ENCODE measurements around the gene ATP5PB.

The ATP5PB gene

DNA sequence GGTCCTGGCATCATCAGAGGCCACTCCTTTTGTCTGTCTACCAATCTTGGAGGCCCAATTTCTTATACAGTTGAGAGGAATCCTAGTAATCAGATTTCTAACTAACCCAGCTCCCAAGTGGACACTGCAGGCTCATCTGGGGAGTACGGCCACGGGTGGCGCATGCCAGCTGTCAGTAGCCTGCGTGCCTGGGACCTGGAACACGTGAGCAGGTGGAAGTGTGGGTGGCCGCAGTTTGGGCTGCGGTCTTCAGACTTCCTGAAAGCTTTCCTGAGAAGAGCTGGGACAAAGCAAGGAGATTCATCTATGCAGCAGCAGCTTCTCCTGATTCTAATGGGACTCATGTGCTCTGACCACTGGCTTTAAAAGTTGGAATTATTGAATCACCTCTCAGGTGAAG lies 41.8 kb downstream of the ATP5PB start:
- Histone ChIP-seq H3K4me1 (ENCODE audit: insufficient read depth, low read length) (no peaks in the 10 kb centered on the region), H3K36me3 (ENCODE audit: insufficient read depth, low read length) (no peaks in the 10 kb centered on the region), H3K9me3 (ENCODE audit: control insufficient read depth, insufficient read depth, low read length) (no peaks in the 10 kb centered on the region), H3K9ac (ENCODE audit: low read depth, low read length) (no peak overlapping the region)

DNA sequence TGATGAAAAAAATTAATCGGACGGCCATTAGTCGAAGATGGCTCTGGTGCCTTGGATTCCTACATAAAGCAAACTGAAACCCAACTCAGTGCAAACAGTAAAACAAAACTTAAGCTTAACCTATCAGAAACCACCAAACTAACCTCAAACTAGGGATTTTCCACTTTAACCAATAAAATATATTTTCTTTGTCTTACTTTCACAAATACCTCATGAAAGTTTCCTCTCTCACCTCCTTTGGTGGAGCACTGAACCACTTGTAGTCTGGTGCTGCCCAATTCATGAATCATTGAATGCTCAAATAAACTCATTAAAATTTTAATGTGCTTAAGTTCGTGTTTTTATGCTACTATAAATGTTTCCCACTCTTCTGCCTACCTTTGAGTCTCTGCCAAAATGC lies 47.1 kb downstream of the ATP5PB start:
- H3K9ac ChIP-seq (ENCODE audit: low read depth, low read length) = no peak overlapping the region
- no peaks in the 10 kb centered on the region for H3K36me3 ChIP-seq (ENCODE audit: insufficient read depth, low read length)
- H3K4me1 ChIP-seq (ENCODE audit: insufficient read depth, low read length) = no peaks in the 10 kb centered on the region
- H3K9me3 ChIP-seq (ENCODE audit: control insufficient read depth, insufficient read depth, low read length) = no peaks in the 10 kb centered on the region; the same call in 1 of the 2 replicates

DNA sequence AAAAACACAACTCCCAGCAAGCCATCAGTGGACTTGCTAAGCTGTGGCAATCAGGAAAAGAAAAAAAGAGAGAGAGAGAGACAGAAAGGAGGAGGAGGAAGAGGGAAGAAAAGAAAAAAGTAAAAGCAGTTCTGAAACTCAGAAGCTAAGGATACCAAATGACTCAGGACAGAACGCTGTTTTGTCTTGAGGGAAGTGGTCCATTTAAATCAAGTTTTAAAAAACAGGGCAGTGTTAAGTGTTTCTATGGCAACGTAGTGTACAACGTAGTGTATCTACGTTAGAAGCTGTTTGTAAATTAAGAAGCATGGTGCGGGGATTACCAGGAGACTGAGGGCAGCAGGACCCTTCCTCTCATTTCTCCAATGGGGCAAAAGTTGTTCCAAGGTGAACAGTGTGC lies 48.3 kb downstream of the ATP5PB start:
- Histone ChIP-seq H3K9me3 (ENCODE audit: control insufficient read depth, insufficient read depth, low read length) (no peaks in the 10 kb centered on the region; the same call in 1 of the 2 replicates), H3K36me3 (ENCODE audit: insufficient read depth, low read length) (no peaks in the 10 kb centered on the region), H3K9ac (ENCODE audit: low read depth, low read length) (no peak overlapping the region), H3K4me1 (ENCODE audit: insufficient read depth, low read length) (no peaks in the 10 kb centered on the region)

DNA sequence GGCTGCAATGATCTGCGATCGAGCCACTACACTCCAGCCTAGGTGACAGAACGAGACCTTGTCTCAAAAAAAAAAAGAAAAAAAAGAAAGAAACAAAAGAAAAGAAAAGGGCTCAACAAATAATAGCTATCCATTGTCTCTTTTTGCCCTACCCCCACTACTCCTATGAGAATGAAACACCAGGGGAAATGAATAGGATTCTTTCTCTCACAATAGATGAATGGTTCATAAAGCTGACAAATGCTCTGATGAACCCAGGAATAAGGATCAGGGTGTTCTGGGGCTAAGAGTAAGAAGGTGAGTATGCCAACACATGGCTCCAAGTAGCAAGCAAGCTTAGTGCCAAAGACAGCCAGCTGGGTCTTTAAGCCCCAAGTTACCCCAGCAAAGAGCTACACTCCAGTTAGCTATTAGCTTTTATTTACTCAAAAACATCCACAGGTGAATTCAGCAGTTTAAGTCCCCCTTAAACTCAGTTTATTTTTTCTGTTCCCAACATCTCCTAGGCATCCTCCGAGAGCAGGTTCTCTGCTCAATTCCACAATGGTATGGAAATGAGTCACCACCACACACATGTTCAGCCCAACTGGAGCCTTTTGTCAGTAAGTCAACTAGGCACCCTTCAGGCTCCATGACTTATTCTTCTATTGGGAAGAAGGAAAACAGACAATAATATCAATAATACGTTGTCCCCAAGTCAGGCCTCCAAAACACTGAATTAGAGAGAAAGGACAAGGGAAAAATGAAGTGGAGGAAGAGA lies 49.9 kb downstream of the ATP5PB start:
- Histone ChIP-seq H3K9me3 (ENCODE audit: control insufficient read depth, insufficient read depth, low read length) (no peaks in the 10 kb centered on the region; the same call in 1 of the 2 replicates), H3K9ac (ENCODE audit: low read depth, low read length) (no peak overlapping the region), H3K4me1 (ENCODE audit: insufficient read depth, low read length) (no peaks in the 10 kb centered on the region)

DNA sequence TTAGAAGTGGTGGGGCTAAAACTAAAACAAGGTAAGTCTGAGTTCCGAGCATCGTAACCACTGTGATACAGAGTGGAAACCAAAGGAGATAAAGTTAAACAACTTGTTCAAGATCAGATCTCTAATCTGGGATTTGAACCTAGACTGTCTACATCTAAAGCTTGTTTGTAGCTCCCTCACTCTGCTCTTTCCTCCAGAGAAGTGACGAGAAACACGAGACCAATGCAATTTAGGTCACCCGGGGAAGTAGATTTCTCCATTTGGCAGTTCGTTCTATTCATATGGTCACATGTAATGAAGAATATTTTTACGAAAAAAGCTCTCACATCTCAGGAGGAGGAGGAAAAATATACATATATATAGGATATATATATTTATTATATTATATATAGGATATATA lies 52.4 kb downstream of the ATP5PB start:
- Histone ChIP-seq H3K36me3 (ENCODE audit: insufficient read depth, low read length) (no peaks in the 10 kb centered on the region), H3K9me3 (ENCODE audit: control insufficient read depth, insufficient read depth, low read length) (no peaks in the 10 kb centered on the region), H3K9ac (ENCODE audit: low read depth, low read length) (no peak overlapping the region), H3K4me1 (ENCODE audit: insufficient read depth, low read length) (no peaks in the 10 kb centered on the region)

More for the DNA sequence above, 49.9 kb downstream of the ATP5PB start:
- no peaks in the 10 kb centered on the region for H3K36me3 ChIP-seq (ENCODE audit: insufficient read depth, low read length)

DNA sequence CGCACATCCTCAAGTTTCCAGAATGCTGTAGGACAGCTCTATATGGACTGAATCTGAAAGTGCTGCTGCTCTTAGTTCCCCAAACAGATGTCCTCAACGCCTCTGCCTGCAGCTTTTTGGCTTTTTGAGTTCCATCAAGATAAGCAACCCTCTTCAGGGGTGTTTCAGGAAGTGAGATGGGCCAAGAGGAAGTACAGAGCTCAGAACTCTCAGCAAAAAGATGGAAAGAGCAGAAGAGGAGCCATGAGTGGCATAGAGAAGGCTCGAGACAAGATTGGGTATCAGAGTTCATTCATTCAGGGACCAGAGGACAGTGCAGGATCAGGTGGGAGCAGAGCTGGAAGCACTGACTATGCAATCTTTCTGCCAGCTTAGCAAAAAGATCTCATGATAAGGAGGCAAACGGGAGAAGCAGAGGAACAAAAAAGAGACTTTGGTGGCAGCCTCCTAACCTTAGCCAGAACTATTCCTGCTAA lies 54.4 kb downstream of the ATP5PB start, which contains the start of the genes ADORA3 and TMIGD3:
ADORA3 (minus strand) TSS at position 49 of the 476 bp plus-strand sequence. CDS start 279 bp downstream, outside the sequence.
TMIGD3 (minus strand) TSS at position 49 of the 476 bp plus-strand sequence. CDS start 279 bp downstream, outside the sequence.
- Histone ChIP-seq H3K4me1 (ENCODE audit: insufficient read depth, low read length) (0 out of 2 replicates have a peak, but pooled peaks cover 4% of the 10 kb centered on the region), H3K9ac (ENCODE audit: low read depth, low read length) (no peak within 1 kb of the TSS), H3K36me3 (ENCODE audit: insufficient read depth, low read length) (no peaks in the 10 kb centered on the region), H3K9me3 (ENCODE audit: control insufficient read depth, insufficient read depth, low read length) (no peaks in the 10 kb centered on the region)

DNA sequence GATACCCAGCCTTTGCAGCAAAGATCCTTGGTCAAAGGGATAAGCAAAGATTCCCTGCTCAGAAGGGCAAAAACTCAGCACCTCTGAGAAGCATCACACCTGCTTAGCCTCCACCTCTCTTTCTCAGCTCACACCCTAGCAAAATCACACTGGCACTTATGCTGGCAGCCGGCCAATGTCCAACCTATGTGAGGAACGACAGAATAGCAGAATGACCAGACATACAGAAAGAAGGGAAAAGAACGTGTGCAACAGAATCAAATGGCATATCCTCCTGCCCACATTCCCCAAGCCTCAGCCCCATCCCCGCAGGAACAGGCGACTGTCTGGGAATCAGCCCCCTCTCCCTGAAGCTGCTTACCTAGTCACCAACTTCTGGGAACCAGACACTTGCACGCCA lies 54.8 kb downstream of the ATP5PB start:
- Histone ChIP-seq H3K9ac (ENCODE audit: low read depth, low read length) (no peak overlapping the region), H3K4me1 (ENCODE audit: insufficient read depth, low read length) (0 out of 2 replicates have a peak, but pooled peaks cover 4% of the 10 kb centered on the region), H3K9me3 (ENCODE audit: control insufficient read depth, insufficient read depth, low read length) (no peaks in the 10 kb centered on the region), H3K36me3 (ENCODE audit: insufficient read depth, low read length) (no peaks in the 10 kb centered on the region)

DNA sequence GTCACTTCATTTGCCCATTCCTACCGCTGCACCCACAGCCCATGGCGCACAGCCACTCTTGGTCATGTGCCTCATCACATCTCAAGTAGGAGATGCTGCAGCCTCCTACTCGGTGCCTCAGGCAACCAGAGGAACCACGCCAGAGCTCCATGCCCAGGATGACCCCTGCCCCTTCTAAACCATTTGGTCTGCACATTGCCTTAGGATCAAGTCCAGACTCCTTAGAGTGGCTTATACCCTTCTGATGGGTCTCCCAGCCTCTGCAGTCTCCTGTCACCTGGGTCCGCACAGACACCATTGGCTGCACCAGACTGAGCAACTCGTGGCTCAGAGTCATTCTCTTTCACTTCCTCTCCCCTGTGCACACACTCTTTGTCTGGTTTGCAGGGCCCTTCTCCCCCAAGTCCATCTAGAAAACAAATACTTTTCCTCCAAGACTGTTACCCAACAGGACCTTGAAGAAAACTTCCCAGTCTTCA lies 56.4 kb downstream of the ATP5PB start:
- Histone ChIP-seq H3K9ac (ENCODE audit: low read depth, low read length) (no peak overlapping the region), H3K9me3 (ENCODE audit: control insufficient read depth, insufficient read depth, low read length) (no peaks in the 10 kb centered on the region), H3K36me3 (ENCODE audit: insufficient read depth, low read length) (no peaks in the 10 kb centered on the region), H3K4me1 (ENCODE audit: insufficient read depth, low read length) (peaks cover 5% of the 10 kb centered on the region; the same call in 1 of the 2 replicates)

DNA sequence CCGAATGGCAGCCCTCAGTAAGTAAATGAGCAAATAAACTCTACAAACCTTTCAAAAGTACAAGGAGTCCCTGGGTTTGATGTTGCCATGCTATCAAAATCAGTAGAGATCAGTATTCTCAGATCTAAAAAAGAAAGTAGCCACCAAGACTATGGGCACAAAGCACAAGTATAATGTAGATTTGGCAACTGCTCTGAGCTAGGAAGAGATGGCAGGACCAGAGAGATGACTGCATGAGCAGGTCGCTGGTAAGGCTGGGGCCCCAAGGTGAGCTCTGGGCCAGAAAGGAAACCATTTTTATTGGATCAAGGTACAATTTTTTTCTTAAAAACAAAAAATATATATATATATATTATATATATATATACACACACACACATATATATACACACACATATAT lies 57.3 kb downstream of the ATP5PB start:
- H3K9ac ChIP-seq (ENCODE audit: low read depth, low read length) = no peak overlapping the region
- no peaks in the 10 kb centered on the region for H3K9me3 ChIP-seq (ENCODE audit: control insufficient read depth, insufficient read depth, low read length)
- H3K4me1 ChIP-seq (ENCODE audit: insufficient read depth, low read length) = peaks cover 12% of the 10 kb centered on the region; the same call in 1 of the 2 replicates
- no peaks in the 10 kb centered on the region for H3K36me3 ChIP-seq (ENCODE audit: insufficient read depth, low read length)

DNA sequence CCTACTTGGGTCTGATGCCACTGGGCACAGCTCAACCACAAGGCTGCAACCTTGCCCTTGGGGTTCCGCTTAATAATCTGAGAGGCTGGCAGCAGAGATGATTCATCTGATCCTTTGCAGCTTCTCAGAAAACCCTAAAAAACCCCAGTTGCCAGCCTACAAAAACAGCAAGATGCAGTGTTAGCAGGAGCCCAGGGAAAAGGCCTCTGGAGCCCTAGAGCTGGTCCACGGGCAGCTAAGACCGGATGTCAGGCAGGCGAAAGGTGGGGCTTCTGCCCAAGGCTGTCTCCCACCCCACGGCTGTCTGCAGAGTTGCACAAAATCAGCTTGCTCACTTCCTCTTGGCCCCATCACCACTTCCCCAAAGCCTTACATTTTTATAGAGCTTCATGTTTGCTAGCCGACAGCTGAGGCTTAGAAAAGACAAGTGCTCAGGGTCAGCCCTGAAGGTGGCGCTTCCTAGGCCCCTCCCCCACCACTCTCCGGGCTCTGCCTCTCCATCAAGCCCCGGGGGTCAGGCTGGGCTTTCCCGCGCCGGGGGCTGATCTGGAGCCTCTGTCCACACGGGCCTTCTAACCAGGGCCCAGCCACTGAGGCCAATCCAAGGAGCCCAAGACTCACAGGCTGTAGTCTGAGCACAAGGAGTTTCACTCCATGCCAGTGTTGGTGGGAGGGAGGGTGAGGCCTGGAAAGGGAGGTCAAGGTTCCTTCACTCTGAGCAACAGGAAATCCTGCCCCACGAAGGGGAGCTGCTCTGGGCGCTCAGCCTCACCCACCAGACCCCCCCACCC lies 58.3 kb downstream of the ATP5PB start:
- no peaks in the 10 kb centered on the region for H3K9me3 ChIP-seq (ENCODE audit: control insufficient read depth, insufficient read depth, low read length)
- H3K36me3 ChIP-seq (ENCODE audit: insufficient read depth, low read length) = no peaks in the 10 kb centered on the region
- peaks cover 12% of the 10 kb centered on the region; the same call in 1 of the 2 replicates for H3K4me1 ChIP-seq (ENCODE audit: insufficient read depth, low read length)
- peak overlapping the region; percentile 42 for H3K9ac ChIP-seq (ENCODE audit: low read depth, low read length)

DNA sequence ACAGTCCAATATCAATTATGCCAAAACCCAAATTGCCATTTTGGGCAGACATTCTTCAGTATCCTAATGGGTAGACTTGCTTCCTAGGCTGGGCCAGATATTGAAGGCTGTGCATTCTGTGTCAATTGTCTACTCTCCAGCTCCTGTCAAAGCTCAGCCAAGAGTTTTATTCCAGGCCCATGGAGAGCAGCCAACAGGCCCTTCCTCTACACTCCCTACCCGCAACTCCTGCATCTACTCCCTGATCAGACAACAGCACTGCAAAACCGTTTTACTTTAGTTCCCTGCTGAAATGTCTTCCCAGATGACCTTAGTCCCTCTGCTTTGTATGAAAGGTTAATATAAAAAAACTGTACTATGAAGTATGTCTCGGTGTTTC lies 60.7 kb downstream of the ATP5PB start:
- Histone ChIP-seq H3K9me3 (ENCODE audit: control insufficient read depth, insufficient read depth, low read length) (no peaks in the 10 kb centered on the region), H3K9ac (ENCODE audit: low read depth, low read length) (no peak overlapping the region), H3K36me3 (ENCODE audit: insufficient read depth, low read length) (no peaks in the 10 kb centered on the region), H3K4me1 (ENCODE audit: insufficient read depth, low read length) (peaks cover 12% of the 10 kb centered on the region; the same call in 1 of the 2 replicates)

DNA sequence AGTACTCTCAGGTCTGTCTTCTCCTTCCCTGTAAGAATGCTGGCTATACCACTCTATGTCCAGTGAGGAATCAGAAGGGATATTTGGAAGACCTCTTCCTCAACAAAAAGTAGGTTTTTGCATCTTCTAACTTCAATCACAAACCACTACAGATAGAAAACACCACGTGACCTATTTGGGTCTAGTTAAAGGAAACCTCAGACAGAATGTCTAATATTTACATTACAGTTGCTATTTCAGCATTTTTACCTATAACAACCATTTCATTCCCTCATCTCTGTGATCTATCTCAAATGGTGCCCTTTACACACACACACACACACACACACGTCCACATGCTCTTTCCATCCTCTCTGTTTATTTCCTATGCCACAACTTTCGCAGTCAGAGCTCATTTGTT lies 62.1 kb downstream of the ATP5PB start:
- H3K9ac ChIP-seq (ENCODE audit: low read depth, low read length) = no peak overlapping the region
- no peaks in the 10 kb centered on the region for H3K36me3 ChIP-seq (ENCODE audit: insufficient read depth, low read length)
- no peaks in the 10 kb centered on the region for H3K9me3 ChIP-seq (ENCODE audit: control insufficient read depth, insufficient read depth, low read length)
- peaks cover 12% of the 10 kb centered on the region; the same call in 1 of the 2 replicates for H3K4me1 ChIP-seq (ENCODE audit: insufficient read depth, low read length)

All from ES-I3 (cell line).